Uterus (tissue), 2 donors: ENCODE data around the gene NEMF.

ENCODE experiments used
- CTCF ChIP-seq, 4 experiments: fragments of 200-600 bp in 2 of 4; fragments of 450-650 bp in 2 of 4; sonication (generic) in 2 of 4; IDR thresholded peaks; one replicate each; pipeline ENCODE4 v1.5.1; 2016 to 2019; ENCODE audit warnings: antibody characterized with exemption in 4 of 4, mild to moderate bottlenecking in 2 of 4, moderate library complexity in 1 of 4
- POLR2A ChIP-seq, 2 donors: fragments of 450-650 bp; IDR thresholded peaks; one replicate each; pipeline ENCODE4 v1.6.1; 2016; ENCODE audit warnings: antibody characterized with exemption in 2 of 2, mild to moderate bottlenecking in 1 of 2, moderate library complexity in 1 of 2

- TF ChIP-seq CTCF (IDR thresholded peaks at IDR 0.05) (no peak), POLR2A (IDR thresholded peaks at IDR 0.05) (no peak)
Measured at GRCh38 chr14:49868720-49869114, 16.1 kb upstream of the NEMF start.
